Heart left ventricle (tissue), 13 donors: ENCODE measurements around the gene TMEM132D.

Experiments
- CTCF ChIP-seq, 12 donors: fragments of 200-600 bp; sonication (generic) in 4 of 12; IDR thresholded peaks; one replicate each; pipeline versions ENCODE4 v1.5.0 to v1.8.0; 2018 to 2022; ENCODE audit warnings: antibody characterized with exemption in 12 of 12, mild to moderate bottlenecking in 5 of 12
- POLR2A ChIP-seq, 2 donors: fragments of 450-650 bp; IDR thresholded peaks; one replicate each; pipeline ENCODE4 v1.6.1; 2017; ENCODE audit warnings: antibody characterized with exemption in 2 of 2, mild to moderate bottlenecking in 2 of 2, moderate library complexity in 2 of 2
- donor health status: ischemic (EF 13 %, LVEDD 7.1; RV severe dilation, severe dysfunction).
- donor health status: DM: no; HTN: yes; CAD: no.
- donor health status: DM: no; HTN: no; CAD: no.
- donor health status: ischemic (EF 25% LVEDD 6.9; RV normal size, moderate dysfunction).
- donor health status: ischemic (EF 25% LVEDD 5.7; RV mildly dilated, moderate dysfunction).
- donor health status: ischemic (EF 35%, LVEDD 5.7; RV mildly dilated, moderate dysfunction).
- donor health status: nonischemic (EF 11% LVEDD 7.7; RV severe dilation, severe dysfunction).
- donor health status: DM: yes; HTN: yes; CAD: no.
- donor health status: PGD.
- donor health status: ischemic (EF 29% LVEDD 5.4; RV normal size, mild dysfunction).
- donor health status: nonischemic (EF 23%, LVEDD 6.1; RV moderate dilation, normal function).

DNA sequence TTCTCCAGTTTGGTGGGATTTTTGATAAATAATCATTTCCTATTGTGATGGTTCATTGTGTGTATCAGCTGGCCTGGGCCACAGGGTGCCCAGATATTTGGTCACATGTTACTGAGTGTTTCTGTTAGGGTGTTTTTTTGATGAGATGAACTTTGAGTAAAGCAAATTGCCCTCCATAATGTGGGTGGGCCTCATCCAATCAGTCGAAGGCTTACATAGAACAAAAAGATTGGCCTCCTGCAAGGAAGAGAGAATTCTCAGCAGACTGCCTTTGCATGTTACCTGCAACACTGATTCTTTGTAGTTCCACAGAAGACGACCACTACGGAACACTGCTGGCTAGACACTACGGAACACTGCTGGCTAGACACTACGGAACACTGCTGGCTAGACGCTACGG lies 609.0 kb downstream of the TMEM132D start:
- TF ChIP-seq CTCF (IDR thresholded peaks at IDR 0.05), result no peak
- no peak for TF ChIP-seq POLR2A (IDR thresholded peaks at IDR 0.05)
